ENCODE results near the gene C10orf143. TPM values are rescaled to one million over a fixed set of nuclear protein-coding genes. Genes with fewer than 3 reads are reported as not detected.

Gene C10orf143
- total RNA-seq, 1 experiment from 2014 or later = 0.05 TPM

- no peak for DNase-seq (ENCODE audit: low read depth)
Measured at GRCh38 chr10:130016095-130016494, 94.5 kb downstream of the C10orf143 start.

GRCh38 chr10:130015075-130015695 is 95.4 kb downstream of the C10orf143 start:
- DNase-seq (ENCODE audit: low read depth) = no peak

- DNase-seq (ENCODE audit: low read depth) = no peak
Measured at GRCh38 chr10:130014263-130015074, 96.2 kb downstream of the C10orf143 start.

Other genes starting within 250 kb of the C10orf143 start
- not detected in 2 replicates for gene EBF3, start 146.6 kb downstream of the C10orf143 start, total RNA-seq (2014; rRNA removed; shearing (Covaris generic))
- 168 and 179 TPM in 2 replicates for gene GLRX3, start 25.6 kb upstream of the C10orf143 start, total RNA-seq (2014; rRNA removed; shearing (Covaris generic))

Measured in M059J (cell line).